ENCODE measurements around the gene WDR73. TPM values are rescaled to one million over a fixed set of nuclear protein-coding genes. Genes with fewer than 3 reads are reported as not detected.

The WDR73 gene
- total and polyA plus RNA-seq, 2 of the 8 experiments (the other 6 are each of a cell fraction or from before 2014, with no cell fraction given): 22.7 to 23.1 TPM

- TF ChIP-seq ASH2L (IDR thresholded peaks at IDR 0.05; ENCODE audit: low read length): no peak
- no peak for TF ChIP-seq USF2 (IDR thresholded peaks at IDR 0.05; ENCODE audit: low read length)
- TF ChIP-seq RXRA (IDR thresholded peaks at IDR 0.05; ENCODE audit: insufficient read depth, low read depth, low read length): no peak
- TF ChIP-seq TAF7 (optimal IDR thresholded peaks at IDR 0.05; ENCODE audit: borderline replicate concordance, low read depth, low read length): no peak
- TF ChIP-seq BCL11A (IDR thresholded peaks at IDR 0.05; ENCODE audit: low read depth in 2 of 2, low read length in 2 of 2): no peak
- no peak for TF ChIP-seq JUN (IDR thresholded peaks at IDR 0.05; ENCODE audit: low read depth, low read length)
These were observed 6.4 kb downstream of the WDR73 start (continued) for GRCh38 chr15:84647726-84648125.
